Measurements from ENCODE around the gene APELA.

DNA sequence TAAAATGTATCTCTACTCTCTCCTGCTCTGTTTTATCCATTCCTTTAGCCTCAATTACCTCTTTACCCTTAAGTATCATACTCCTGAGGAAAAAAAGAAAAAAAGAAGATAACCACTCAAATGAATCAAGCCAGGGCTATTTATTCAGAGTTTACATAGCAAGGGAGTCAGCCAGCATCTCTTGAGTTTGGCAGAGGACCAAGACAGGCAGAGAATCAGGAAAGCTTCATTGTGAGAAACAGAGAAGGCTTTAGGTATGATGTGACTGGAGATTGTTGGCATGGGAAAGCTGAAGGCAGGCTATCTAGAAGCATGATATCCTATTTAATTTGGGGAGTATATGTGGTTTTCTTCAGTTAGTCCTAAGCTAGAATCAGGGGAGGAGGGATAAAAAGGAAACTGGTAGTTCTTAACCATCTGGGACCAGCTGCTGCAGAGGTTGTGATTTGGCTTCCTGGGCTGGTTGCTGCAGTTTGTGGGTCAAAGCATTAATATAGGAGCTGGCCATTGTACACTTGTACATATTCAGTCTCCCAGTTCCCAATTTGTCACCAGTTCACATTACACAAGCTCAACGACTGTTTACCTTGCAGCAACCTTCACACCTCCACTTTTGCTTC is 11.2 kb downstream of the APELA start:
- TF ChIP-seq ZFP1 (CRISPR knock-in tag; IDR thresholded peaks at IDR 0.05), result no peak
- TF ChIP-seq, protein P1, sequence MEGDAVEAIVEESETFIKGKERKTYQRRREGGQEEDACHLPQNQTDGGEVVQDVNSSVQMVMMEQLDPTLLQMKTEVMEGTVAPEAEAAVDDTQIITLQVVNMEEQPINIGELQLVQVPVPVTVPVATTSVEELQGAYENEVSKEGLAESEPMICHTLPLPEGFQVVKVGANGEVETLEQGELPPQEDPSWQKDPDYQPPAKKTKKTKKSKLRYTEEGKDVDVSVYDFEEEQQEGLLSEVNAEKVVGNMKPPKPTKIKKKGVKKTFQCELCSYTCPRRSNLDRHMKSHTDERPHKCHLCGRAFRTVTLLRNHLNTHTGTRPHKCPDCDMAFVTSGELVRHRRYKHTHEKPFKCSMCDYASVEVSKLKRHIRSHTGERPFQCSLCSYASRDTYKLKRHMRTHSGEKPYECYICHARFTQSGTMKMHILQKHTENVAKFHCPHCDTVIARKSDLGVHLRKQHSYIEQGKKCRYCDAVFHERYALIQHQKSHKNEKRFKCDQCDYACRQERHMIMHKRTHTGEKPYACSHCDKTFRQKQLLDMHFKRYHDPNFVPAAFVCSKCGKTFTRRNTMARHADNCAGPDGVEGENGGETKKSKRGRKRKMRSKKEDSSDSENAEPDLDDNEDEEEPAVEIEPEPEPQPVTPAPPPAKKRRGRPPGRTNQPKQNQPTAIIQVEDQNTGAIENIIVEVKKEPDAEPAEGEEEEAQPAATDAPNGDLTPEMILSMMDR (CRISPR knock-in tag; IDR thresholded peaks at IDR 0.05), result no peak
- no peak for TF ChIP-seq MXI1 (IDR thresholded peaks at IDR 0.05; ENCODE audit: borderline replicate concordance, low read depth, low read length)

Data from HepG2 (cell line).